HEK293 (cell line): ENCODE results near the gene CD3D.
A peak's percentile ranks its signal among the peaks of the same experiment; 100 is the strongest.

Experiments used
- CTCF ChIA-PET: fragments of 350-600 bp; formaldehyde crosslinking; extraction: SDS; loops from one replicate; lab custom pipeline; 2021; ENCODE audit warnings: antibody characterized with exemption; lab: Yijun Ruan, JAX
- POLR2A ChIA-PET: fragments of 300-600 bp; formaldehyde crosslinking; extraction: SDS; loops from one replicate; lab custom pipeline; 2020; ENCODE audit warnings: antibody characterized with exemption, inconsistent platforms; lab: Yijun Ruan, JAX
- H3K27ac ChIP-seq: fragments of 200-500 bp; sonication (Bioruptor generic); 2 replicates; pipeline ENCODE4 v1.5.1; 2014; ENCODE audit warnings: low read depth, low read length, control low read depth, inconsistent platforms; ENCODE audit errors: extremely low read depth
- H3K36me3 ChIP-seq, 2 experiments: fragments of 200-500 bp in 1 of 2; sonication (Bioruptor generic) in 1 of 2; 1 replicate in 1 of 2; 2 replicates in 1 of 2; pipeline ENCODE4 v1.5.1; 2014 to 2017; ENCODE audit warnings: inconsistent platforms in 2 of 2, low read length in 2 of 2; ENCODE audit not compliant: control insufficient read depth in 2 of 2, insufficient read depth in 1 of 2
- H3K4me1 ChIP-seq: fragments of 200-500 bp; sonication (Bioruptor generic); 2 replicates; pipeline ENCODE4 v1.5.1; 2014; ENCODE audit warnings: mild to moderate bottlenecking, low read length, inconsistent platforms; ENCODE audit not compliant: control insufficient read depth, insufficient read depth
- H3K4me3 ChIP-seq: 2 replicates; pipeline ENCODE4 v1.5.1; 2011; ENCODE audit warnings: low read depth, mild to moderate bottlenecking, control low read depth, low read length, moderate library complexity
- H3K9me3 ChIP-seq: fragments of 200-500 bp; sonication (Bioruptor generic); 2 replicates; pipeline ENCODE4 v1.5.1; 2014; ENCODE audit warnings: low read depth, low read length, inconsistent platforms; ENCODE audit not compliant: control insufficient read depth, insufficient read depth
- KLF8 ChIP-seq: fragments of 450-650 bp; formaldehyde crosslinking; IDR thresholded peaks from 2 replicates; pipeline ENCODE4 v1.5.1; 2016; ENCODE audit warnings: missing biosample characterization, missing genetic modification characterization
- OSR2 ChIP-seq: fragments of 450-650 bp; formaldehyde crosslinking; IDR thresholded peaks from 2 replicates; pipeline ENCODE4 v1.5.1; 2016; ENCODE audit warnings: missing biosample characterization, missing genetic modification characterization
- SETDB1 ChIP-seq: IDR thresholded peaks from one replicate; pipeline ENCODE4 v1.6.1; 2017; ENCODE audit warnings: mild to moderate bottlenecking, low read length, moderate library complexity, mixed read lengths; ENCODE audit not compliant: insufficient read length
- SP2 ChIP-seq: fragments of 450-650 bp; formaldehyde crosslinking; IDR thresholded peaks from 2 replicates; pipeline ENCODE4 v1.5.1; 2016; ENCODE audit warnings: missing biosample characterization, missing genetic modification characterization
- ZBTB7A ChIP-seq: fragments of 450-650 bp; formaldehyde crosslinking; IDR thresholded peaks from 2 replicates; pipeline ENCODE4 v1.5.1; 2016; ENCODE audit warnings: low read depth, missing biosample characterization, missing genetic modification characterization
- ZEB2 ChIP-seq: fragments of 450-650 bp; formaldehyde crosslinking; IDR thresholded peaks from 2 replicates; pipeline ENCODE4 v1.5.1; 2016; ENCODE audit warnings: missing biosample characterization, missing genetic modification characterization
- ZFP37 ChIP-seq: fragments of 450-650 bp; formaldehyde crosslinking; IDR thresholded peaks from 2 replicates; pipeline ENCODE4 v1.5.1; 2016; ENCODE audit warnings: missing biosample characterization, missing genetic modification characterization
- ZIC2 ChIP-seq: fragments of 450-650 bp; formaldehyde crosslinking; IDR thresholded peaks from 2 replicates; pipeline ENCODE4 v1.5.1; 2016; ENCODE audit warnings: missing biosample characterization, missing genetic modification characterization
- ZNF214 ChIP-seq: fragments of 450-650 bp; formaldehyde crosslinking; IDR thresholded peaks from 2 replicates; pipeline ENCODE4 v1.5.1; 2017; ENCODE audit warnings: missing biosample characterization, mild to moderate bottlenecking, missing genetic modification characterization, borderline replicate concordance
- ZNF404 ChIP-seq: fragments of 450-650 bp; formaldehyde crosslinking; IDR thresholded peaks from 2 replicates; pipeline ENCODE4 v1.5.1; 2017; ENCODE audit warnings: missing biosample characterization, missing genetic modification characterization
- ZNF426 ChIP-seq: fragments of 450-650 bp; formaldehyde crosslinking; IDR thresholded peaks from 2 replicates; pipeline ENCODE4 v1.5.1; 2017; ENCODE audit warnings: missing biosample characterization, missing genetic modification characterization, mild to moderate bottlenecking, inconsistent platforms, moderate library complexity
- ZNF48 ChIP-seq: fragments of 450-650 bp; formaldehyde crosslinking; IDR thresholded peaks from 2 replicates; pipeline ENCODE4 v1.5.1; 2016; ENCODE audit warnings: missing biosample characterization, missing genetic modification characterization
- ZNF510 ChIP-seq: fragments of 450-650 bp; formaldehyde crosslinking; IDR thresholded peaks from 2 replicates; pipeline ENCODE4 v1.5.1; 2018; ENCODE audit warnings: mild to moderate bottlenecking, missing genetic modification characterization, missing biosample characterization; ENCODE audit not compliant: insufficient replicate concordance
- ZNF548 ChIP-seq: fragments of 450-650 bp; formaldehyde crosslinking; IDR thresholded peaks from 2 replicates; pipeline ENCODE4 v1.5.1; 2016; ENCODE audit warnings: missing biosample characterization, missing genetic modification characterization
- ZNF555 ChIP-seq: fragments of 450-650 bp; formaldehyde crosslinking; conservative IDR thresholded peaks from 2 replicates; pipeline ENCODE4 v1.5.1; 2017; ENCODE audit warnings: missing biosample characterization, mild to moderate bottlenecking, missing genetic modification characterization, inconsistent platforms
- ZNF561 ChIP-seq: fragments of 450-650 bp; IDR thresholded peaks from 2 replicates; pipeline ENCODE4 v1.5.1; 2018; ENCODE audit warnings: missing biosample characterization, missing genetic modification characterization, borderline replicate concordance
- ZNF785 ChIP-seq: fragments of 450-650 bp; formaldehyde crosslinking; IDR thresholded peaks from 2 replicates; pipeline ENCODE4 v1.5.1; 2016; ENCODE audit warnings: missing biosample characterization, missing genetic modification characterization
- ZNF791 ChIP-seq: fragments of 450-650 bp; formaldehyde crosslinking; IDR thresholded peaks from 2 replicates; pipeline ENCODE4 v1.5.1; 2016; ENCODE audit warnings: missing biosample characterization, missing genetic modification characterization
- ZSCAN30 ChIP-seq: fragments of 450-650 bp; IDR thresholded peaks from 2 replicates; pipeline ENCODE4 v1.5.1; 2018; ENCODE audit warnings: missing biosample characterization, mild to moderate bottlenecking, missing genetic modification characterization, moderate library complexity
- TF ChIP-seq, protein P1 (sequence below): fragments of 450-650 bp; formaldehyde crosslinking; IDR thresholded peaks from 2 replicates; pipeline ENCODE4 v1.5.1; 2017; ENCODE audit warnings: missing biosample characterization, missing genetic modification characterization
- TF ChIP-seq, protein P2 (sequence below): fragments of 450-650 bp; formaldehyde crosslinking; IDR thresholded peaks from 2 replicates; pipeline ENCODE4 v1.5.1; 2017; ENCODE audit warnings: missing biosample characterization, missing genetic modification characterization
- TF ChIP-seq, protein P3 (sequence below): fragments of 450-650 bp; formaldehyde crosslinking; IDR thresholded peaks from 2 replicates; pipeline ENCODE4 v1.5.1; 2016; ENCODE audit warnings: missing biosample characterization, missing genetic modification characterization
- TF ChIP-seq, protein P4 (sequence below): fragments of 450-650 bp; formaldehyde crosslinking; IDR thresholded peaks from 2 replicates; pipeline ENCODE4 v1.5.1; 2016; ENCODE audit warnings: missing biosample characterization, missing genetic modification characterization
- TF ChIP-seq, protein P5 (sequence below): fragments of 450-650 bp; formaldehyde crosslinking; IDR thresholded peaks from 2 replicates; pipeline ENCODE4 v1.5.1; 2016; ENCODE audit warnings: missing biosample characterization, missing genetic modification characterization
- TF ChIP-seq, protein P6 (sequence below): fragments of 450-650 bp; formaldehyde crosslinking; IDR thresholded peaks from 2 replicates; pipeline ENCODE4 v1.5.1; 2016; ENCODE audit warnings: missing biosample characterization, missing genetic modification characterization

CD3D gene

DNA sequence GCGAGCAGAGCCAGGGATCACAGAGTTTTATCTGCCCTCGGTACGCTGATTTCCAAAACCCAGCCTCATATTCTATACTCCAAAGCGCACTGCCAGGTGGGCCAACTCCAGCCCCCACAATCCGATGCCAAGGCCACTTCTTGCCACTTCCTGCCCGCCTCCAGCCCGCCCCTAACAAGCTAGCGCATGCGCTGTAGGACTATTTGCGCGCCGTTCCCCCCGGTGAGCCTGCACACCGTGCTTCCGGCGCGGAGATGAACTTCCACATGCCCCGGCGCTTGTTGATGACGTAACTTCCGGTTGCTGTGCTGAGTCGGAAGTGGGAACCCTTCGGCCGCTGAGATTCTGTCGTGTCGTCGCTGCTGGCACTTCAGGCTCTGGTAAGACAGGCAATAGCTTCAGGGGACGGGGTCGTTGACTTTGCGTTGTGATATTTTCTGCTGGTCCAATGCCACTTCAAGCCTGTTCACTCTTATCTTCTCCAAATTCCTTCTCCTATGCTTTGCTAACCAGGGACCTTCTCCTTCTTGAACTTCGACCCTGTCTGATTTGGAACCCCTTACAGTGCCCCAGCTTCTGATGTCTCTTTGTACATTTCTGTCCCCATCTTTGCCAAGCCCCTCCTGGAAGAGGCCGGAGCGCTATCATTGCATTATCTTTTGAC, 16.9 kb upstream of the CD3D start, which contains the start of gene UBE4A:
UBE4A (plus strand) TSS at position 306 of the 664 bp plus-strand sequence. CDS start 5,481 bp downstream, outside the sequence.
- H3K4me1 ChIP-seq, result 0 out of 2 replicates have a peak, but pooled peaks cover 2% of the 10 kb centered on the region
- CTCF ChIA-PET, result interaction anchor here (0.6 to 1.5 kb wide), 3 partner anchors 79 to 277 kb away, joined by 3 to 4 read pairs (median 4); no protein-coding TSS in a partner anchor
- POLR2A ChIA-PET, result interaction anchor here (0.6 to 1.5 kb wide), 6 partner anchors 65 to 276 kb away, joined by 3 to 4 read pairs (median 3); partner anchors contain the start of genes KMT2A, MPZL2 and MPZL3
- H3K27ac ChIP-seq, result no peak within 1 kb of the TSS
- H3K4me3 ChIP-seq, result peak within 1 kb of the TSS; percentile 53
- H3K36me3 ChIP-seq, result peaks cover 0 to 10% of the 10 kb centered on the region in 2 experiments
- H3K9me3 ChIP-seq, result no peaks in the 10 kb centered on the region
- TF ChIP-seq KLF8 (tag by site-specific recombination) (peak; percentile 50; the same call in 1 of the 2 replicates), SP2 (tag by site-specific recombination) (peak; percentile 90), SETDB1 (peak; percentile 31), ZNF791 (no peak), ZNF555 (no peak), ZIC2 (tag by site-specific recombination) (no peak), ZNF426 (tag by site-specific recombination) (no peak), ZBTB7A (tag by site-specific recombination) (no peak), ZEB2 (no peak), ZNF404 (tag by site-specific recombination) (no peak), ZNF48 (tag by site-specific recombination) (no peak), ZSCAN30 (no peak), ZNF510 (tag by site-specific recombination) (no peak), OSR2 (tag by site-specific recombination) (no peak), ZNF561 (tag by site-specific recombination) (peak; percentile 70; the same call in 1 of the 2 replicates), ZNF785 (tag by site-specific recombination) (no peak), ZNF548 (tag by site-specific recombination) (no peak), ZNF214 (tag by site-specific recombination) (no peak), ZFP37 (tag by site-specific recombination) (0 out of 2 replicates have a peak, but pooled peaks have one; percentile 12)
- TF ChIP-seq, protein P1, sequence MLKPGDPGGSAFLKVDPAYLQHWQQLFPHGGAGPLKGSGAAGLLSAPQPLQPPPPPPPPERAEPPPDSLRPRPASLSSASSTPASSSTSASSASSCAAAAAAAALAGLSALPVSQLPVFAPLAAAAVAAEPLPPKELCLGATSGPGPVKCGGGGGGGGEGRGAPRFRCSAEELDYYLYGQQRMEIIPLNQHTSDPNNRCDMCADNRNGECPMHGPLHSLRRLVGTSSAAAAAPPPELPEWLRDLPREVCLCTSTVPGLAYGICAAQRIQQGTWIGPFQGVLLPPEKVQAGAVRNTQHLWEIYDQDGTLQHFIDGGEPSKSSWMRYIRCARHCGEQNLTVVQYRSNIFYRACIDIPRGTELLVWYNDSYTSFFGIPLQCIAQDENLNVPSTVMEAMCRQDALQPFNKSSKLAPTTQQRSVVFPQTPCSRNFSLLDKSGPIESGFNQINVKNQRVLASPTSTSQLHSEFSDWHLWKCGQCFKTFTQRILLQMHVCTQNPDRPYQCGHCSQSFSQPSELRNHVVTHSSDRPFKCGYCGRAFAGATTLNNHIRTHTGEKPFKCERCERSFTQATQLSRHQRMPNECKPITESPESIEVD (tag by site-specific recombination), result no peak
- TF ChIP-seq, protein P2, sequence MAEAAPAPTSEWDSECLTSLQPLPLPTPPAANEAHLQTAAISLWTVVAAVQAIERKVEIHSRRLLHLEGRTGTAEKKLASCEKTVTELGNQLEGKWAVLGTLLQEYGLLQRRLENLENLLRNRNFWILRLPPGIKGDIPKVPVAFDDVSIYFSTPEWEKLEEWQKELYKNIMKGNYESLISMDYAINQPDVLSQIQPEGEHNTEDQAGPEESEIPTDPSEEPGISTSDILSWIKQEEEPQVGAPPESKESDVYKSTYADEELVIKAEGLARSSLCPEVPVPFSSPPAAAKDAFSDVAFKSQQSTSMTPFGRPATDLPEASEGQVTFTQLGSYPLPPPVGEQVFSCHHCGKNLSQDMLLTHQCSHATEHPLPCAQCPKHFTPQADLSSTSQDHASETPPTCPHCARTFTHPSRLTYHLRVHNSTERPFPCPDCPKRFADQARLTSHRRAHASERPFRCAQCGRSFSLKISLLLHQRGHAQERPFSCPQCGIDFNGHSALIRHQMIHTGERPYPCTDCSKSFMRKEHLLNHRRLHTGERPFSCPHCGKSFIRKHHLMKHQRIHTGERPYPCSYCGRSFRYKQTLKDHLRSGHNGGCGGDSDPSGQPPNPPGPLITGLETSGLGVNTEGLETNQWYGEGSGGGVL, result no peak
- TF ChIP-seq, protein P3, sequence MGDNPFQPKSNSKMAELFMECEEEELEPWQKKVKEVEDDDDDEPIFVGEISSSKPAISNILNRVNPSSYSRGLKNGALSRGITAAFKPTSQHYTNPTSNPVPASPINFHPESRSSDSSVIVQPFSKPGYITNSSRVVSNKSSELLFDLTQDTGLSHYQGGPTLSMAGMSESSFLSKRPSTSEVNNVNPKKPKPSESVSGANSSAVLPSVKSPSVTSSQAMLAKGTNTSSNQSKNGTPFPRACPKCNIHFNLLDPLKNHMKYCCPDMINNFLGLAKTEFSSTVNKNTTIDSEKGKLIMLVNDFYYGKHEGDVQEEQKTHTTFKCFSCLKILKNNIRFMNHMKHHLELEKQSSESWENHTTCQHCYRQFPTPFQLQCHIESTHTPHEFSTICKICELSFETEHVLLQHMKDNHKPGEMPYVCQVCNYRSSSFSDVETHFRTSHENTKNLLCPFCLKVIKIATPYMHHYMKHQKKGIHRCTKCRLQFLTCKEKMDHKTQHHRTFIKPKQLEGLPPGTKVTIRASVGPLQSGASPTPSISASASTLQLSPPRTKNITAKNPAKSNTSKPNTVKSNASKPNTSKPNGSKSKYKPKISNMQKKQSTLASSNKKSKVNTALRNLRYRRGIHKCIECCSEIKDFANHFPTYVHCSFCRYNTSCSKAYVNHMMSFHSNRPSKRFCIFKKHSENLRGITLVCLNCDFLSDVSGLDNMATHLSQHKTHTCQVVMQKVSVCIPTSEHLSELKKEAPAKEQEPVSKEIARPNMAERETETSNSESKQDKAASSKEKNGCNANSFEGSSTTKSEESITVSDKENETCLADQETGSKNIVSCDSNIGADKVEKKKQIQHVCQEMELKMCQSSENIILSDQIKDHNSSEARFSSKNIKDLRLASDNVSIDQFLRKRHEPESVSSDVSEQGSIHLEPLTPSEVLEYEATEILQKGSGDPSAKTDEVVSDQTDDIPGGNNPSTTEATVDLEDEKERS (tag by site-specific recombination), result no peak
- TF ChIP-seq, protein P4, sequence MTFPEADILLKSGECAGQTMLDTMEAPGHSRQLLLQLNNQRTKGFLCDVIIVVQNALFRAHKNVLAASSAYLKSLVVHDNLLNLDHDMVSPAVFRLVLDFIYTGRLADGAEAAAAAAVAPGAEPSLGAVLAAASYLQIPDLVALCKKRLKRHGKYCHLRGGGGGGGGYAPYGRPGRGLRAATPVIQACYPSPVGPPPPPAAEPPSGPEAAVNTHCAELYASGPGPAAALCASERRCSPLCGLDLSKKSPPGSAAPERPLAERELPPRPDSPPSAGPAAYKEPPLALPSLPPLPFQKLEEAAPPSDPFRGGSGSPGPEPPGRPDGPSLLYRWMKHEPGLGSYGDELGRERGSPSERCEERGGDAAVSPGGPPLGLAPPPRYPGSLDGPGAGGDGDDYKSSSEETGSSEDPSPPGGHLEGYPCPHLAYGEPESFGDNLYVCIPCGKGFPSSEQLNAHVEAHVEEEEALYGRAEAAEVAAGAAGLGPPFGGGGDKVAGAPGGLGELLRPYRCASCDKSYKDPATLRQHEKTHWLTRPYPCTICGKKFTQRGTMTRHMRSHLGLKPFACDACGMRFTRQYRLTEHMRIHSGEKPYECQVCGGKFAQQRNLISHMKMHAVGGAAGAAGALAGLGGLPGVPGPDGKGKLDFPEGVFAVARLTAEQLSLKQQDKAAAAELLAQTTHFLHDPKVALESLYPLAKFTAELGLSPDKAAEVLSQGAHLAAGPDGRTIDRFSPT (tag by site-specific recombination), result peak; percentile 83
- TF ChIP-seq, protein P5, sequence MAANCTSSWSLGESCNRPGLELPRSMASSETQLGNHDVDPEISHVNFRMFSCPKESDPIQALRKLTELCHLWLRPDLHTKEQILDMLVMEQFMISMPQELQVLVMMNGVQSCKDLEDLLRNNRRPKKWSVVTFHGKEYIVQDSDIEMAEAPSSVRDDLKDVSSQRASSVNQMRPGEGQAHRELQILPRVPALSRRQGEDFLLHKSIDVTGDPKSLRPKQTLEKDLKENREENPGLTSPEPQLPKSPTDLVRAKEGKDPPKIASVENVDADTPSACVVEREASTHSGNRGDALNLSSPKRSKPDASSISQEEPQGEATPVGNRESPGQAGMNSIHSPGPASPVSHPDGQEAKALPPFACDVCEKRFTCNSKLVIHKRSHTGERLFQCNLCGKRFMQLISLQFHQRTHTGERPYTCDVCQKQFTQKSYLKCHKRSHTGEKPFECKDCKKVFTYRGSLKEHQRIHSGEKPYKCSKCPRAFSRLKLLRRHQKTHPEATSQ (tag by site-specific recombination), result no peak
- TF ChIP-seq, protein P6, sequence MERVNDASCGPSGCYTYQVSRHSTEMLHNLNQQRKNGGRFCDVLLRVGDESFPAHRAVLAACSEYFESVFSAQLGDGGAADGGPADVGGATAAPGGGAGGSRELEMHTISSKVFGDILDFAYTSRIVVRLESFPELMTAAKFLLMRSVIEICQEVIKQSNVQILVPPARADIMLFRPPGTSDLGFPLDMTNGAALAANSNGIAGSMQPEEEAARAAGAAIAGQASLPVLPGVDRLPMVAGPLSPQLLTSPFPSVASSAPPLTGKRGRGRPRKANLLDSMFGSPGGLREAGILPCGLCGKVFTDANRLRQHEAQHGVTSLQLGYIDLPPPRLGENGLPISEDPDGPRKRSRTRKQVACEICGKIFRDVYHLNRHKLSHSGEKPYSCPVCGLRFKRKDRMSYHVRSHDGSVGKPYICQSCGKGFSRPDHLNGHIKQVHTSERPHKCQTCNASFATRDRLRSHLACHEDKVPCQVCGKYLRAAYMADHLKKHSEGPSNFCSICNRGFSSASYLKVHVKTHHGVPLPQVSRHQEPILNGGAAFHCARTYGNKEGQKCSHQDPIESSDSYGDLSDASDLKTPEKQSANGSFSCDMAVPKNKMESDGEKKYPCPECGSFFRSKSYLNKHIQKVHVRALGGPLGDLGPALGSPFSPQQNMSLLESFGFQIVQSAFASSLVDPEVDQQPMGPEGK (tag by site-specific recombination), result peak; percentile 69
